Raji (cell line): ENCODE measurements around the gene MPO.

Experiments
- POLR2A ChIP-seq: IDR thresholded peaks from 2 replicates; pipeline ENCODE4 v1.6.1; 2011; ENCODE audit warnings: low read depth, low read length, control low read depth; ENCODE audit not compliant: insufficient read depth

Gene MPO, protein sequence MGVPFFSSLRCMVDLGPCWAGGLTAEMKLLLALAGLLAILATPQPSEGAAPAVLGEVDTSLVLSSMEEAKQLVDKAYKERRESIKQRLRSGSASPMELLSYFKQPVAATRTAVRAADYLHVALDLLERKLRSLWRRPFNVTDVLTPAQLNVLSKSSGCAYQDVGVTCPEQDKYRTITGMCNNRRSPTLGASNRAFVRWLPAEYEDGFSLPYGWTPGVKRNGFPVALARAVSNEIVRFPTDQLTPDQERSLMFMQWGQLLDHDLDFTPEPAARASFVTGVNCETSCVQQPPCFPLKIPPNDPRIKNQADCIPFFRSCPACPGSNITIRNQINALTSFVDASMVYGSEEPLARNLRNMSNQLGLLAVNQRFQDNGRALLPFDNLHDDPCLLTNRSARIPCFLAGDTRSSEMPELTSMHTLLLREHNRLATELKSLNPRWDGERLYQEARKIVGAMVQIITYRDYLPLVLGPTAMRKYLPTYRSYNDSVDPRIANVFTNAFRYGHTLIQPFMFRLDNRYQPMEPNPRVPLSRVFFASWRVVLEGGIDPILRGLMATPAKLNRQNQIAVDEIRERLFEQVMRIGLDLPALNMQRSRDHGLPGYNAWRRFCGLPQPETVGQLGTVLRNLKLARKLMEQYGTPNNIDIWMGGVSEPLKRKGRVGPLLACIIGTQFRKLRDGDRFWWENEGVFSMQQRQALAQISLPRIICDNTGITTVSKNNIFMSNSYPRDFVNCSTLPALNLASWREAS

GRCh38 chr17:58280480-58281217 is at the start of gene MPO:
MPO (minus strand) TSS chr17:58280935; CDS start chr17:58280758, 177 bp downstream.
- TF ChIP-seq POLR2A = no peak

GRCh38 chr17:58329810-58330537 is 49.2 kb upstream of the MPO start:
- peak; percentile 74 for TF ChIP-seq POLR2A

DNA sequence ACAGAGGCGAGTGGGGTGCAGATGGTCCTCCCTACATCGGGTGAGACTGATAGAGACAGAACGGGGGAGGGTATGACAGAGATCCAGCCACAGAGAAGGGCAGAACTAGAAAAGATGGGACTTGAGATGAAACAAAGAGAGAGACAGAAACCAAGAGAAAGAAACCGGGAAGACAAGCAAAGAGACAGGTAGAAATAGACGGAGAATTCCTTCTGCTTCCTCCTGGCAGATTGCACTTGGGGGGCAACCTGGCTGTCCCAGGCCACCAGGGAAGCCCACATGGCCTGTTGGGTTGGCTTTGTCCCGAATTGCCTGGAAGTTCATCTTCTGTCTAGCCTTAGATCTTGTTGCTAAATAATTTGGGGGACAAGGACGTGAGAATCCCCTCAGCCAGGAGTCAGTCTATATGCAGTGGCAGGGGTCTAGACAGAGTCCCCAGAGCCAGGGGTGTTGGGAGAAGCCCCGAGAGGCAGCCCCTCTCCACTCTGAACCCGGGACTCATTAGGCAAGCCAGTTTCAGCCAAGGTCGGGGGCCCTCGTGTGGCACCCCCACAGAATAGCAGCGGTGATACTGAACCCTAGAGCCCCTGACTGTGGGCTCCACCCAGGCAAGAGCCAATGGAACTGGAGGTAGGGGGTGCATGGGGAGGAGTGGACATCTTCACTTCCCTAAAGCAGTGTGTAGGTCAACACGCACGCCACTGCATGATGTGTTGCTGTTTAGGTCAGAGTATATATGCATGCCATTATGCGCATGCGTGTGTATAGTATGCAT is 48.5 kb upstream of the MPO start:
- peak; percentile 99 for TF ChIP-seq POLR2A

DNA sequence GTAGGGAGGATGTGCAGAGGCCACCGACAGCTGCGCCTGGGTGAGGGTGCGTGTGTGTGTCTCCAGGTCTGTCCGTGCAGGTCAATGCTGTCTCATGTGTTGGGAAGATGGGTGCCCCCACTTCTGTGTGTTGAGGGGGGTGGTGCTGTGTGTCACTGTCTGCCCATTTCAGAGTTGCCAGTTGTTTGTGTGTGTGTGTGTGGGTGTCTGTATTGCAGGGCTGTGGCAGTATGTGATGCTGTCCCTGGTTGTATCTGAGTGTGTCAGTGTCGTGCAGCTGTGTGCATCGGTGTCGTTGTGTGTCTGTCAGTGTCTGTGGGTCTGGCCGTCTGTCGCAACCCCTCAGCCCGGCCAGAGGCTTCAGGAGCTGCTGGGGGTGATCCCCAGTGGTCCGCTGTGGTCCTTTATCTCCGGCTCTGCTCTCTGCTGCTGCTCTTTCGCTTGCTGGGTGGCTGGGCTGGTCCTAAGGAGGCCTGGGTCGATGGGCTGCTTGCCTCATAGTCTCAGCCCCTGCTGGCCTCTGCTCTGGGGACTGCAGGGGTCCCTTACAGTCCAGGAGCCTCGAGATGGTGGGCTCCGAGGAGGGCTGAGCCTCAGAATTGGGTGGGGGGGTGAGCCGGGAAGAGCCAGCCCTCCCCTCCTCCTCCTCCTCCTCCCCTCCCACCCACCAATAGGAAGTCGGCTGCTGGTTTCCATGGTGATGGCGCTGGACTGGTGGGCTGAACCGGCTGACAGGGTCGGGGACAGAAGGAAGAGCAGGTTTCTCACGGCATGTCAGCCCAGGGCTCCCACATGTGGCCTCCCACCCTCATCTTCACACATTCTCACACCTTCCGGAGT is 47.7 kb upstream of the MPO start, which contains the start of gene TSPOAP1:
Gene TSPOAP1 (minus strand): TSS at position 601 of the 840 bp plus-strand sequence. CDS start 875 bp downstream, outside the sequence.
- TF ChIP-seq POLR2A = peak; percentile 68

DNA sequence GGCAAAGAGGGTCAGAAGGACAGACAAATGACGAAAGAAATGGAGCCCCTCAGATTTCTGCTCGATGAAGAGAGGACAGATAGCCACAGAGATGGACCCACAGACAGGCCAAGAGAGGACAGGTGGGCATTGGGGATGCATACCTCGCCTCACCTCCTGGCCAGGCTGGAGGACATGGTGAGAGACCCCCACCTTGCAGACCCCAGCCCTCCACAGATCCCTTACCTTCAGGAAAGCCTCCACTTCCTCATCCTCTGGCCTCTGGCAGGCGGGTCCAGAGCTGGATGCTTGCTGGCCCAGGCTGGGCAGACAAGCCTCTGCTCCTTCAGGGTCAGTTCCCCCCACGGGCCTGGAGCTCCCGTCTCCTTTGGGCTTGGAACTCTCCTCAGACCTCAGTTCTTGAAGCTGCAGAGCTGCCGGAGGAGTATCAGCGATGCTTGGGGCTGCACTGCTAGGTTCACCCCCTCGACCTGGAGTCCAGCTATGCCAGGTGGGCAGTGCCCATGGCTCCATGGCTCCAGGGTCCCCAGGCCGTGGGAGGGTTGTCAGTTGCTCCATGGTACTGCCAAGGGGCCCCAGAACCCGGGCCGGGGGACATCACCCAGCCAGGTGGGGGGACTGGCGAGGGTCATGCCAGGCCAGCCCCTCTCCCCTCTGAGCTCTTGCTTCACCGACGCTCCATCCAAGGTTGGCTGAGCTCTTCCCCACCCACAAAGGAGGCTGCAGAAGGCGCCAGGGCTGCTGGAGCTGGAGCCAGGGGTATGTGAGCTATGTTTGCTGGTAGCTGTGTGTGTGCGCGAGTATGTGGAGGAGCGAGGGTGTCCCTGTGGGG is 46.8 kb upstream of the MPO start:
- no peak for TF ChIP-seq POLR2A

DNA sequence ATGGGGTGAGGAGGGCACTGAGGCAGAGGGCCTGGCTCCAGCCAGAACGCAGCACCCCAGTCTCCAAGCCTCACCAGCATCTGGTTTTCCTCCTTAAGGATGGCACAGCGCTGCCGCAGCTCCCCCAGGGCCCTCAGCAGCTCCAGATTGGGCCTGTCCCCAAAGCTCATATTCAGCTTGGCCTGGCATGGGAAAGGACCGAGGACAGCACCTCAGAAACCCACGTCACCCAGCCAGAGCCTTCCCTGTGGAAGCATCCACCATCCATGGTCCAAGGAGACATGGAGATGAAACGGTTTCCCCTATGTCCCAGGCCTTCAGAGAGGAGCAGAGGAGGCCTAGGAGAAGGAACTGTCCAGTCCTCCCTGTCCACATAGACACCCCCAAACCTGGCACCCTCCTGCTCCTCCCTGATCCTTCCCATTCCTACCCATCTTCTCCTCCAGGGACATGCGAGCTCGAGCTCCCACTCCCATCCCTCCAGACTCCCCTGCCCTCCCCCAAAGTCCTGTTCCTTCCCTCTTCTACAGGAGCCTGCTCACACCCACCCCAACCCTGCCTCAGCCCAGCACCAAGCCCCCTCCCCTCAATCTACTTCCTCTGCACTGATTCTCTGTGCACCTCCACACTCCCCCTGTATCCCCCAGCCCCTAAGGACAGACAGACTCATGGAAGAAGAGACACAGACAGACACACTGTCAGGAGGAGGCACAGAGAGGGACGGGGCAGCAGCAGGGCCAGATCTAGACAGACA is 46.1 kb upstream of the MPO start:
- TF ChIP-seq POLR2A = 0 out of 2 replicates have a peak, but pooled peaks have one; percentile 20

DNA sequence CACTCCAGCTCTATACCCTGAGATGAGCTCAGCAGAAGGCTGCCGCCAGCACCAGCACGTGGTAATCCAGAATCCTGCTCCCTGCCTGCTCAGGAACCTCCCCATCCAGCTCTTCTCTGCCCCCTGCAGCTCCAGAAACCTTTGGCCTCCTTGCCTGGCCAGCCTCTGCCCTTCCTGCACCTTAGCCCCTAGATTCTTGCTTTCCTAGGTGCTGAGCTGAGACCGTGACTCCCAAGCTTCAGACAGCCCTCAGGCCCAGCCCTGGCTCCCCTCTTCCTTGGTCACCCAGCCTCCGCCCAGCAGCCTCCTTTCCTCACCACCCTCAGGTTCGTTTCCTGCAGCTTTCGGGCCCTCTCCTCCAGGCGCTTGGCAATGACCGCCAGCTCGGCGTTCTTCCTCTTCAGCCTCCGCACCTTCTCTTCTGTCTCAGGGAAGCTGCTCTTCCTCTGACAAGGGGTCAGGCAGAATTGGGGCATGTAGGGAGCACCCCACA is 45.3 kb upstream of the MPO start:
- TF ChIP-seq POLR2A = no peak

- no peak for TF ChIP-seq POLR2A
These were observed 44.6 kb upstream of the MPO start for GRCh38 chr17:58325289-58325726.

DNA sequence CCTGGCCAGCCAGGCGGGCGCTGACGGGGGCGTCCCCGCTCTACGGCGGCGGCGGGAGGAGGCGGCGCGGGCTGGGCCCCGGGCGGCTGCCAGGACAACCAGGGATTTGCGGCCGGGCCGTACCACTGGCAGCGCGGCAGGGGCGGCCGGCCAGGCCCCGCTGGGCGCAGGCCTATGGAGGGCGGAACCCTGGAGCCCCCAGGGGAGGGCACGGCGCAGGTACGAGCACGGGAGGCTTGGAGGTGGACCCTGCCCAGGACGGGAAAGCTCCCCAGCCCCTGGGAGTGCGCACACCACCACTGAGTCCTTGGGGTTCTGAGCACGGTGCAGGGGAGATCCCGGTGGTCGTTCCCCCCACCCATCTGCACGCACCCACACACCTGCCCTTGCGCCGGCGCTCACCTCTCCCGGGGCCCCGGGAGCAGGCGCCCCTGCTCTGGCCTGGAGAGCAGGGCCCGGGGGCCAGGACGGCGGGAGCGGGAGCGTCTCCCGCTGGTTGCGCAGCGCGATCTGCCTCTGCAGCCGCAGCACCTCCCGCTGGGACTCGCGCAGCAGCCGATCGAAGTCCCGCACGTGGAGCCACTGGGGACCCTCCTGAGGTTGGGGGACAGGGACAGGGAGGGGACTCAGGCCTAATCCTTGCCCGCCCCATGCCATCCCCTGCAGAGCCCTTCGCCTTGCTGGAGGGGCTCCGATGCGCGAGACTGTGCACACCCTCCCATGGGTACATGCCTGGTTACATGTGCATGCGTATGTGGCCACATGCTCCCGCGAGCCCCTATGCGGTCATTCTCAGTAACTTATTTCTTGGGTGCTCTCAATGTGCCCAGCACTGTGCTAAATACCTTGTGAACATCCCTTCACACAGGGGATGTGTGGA is 43.9 kb upstream of the MPO start:
- TF ChIP-seq POLR2A = no peak

GRCh38 chr17:58324056-58324408 is 43.3 kb upstream of the MPO start:
- no peak for TF ChIP-seq POLR2A

DNA sequence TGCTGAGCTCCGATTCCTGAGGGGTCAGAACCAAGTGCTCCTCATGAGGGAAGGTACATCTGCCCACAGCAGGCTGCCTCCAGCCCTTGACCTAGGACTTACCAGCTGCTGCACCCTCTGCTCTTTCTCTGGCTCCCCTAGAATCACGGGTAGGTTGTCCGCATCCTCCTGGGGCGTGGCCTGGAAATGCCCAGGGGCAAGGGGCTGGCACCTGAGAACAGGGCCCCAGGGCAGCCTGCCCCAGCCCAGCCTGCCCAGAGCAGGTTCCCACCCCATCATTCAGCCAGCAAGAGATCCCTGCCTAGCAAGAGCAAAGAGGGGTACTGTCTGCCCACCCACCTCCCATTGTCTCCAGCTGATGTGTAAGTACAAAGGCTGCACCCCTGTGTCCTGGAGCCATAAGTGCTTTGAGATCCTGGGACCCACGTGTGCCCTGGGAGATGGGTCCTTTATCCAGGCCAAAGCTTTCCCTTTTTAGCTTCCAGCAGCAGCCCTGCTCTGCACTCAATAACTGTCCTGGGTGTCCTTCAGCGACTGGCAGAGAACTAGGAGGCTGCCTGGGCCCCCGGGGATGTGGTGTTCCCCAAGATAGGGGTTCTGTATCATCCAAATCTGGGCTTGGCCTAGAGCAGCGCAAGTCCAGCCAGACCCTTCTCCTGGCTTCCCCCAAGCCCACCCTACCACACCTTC is 42.8 kb upstream of the MPO start:
- no peak for TF ChIP-seq POLR2A
